ENCODE measurements around the gene IQSEC1. TPM values are rescaled to one million over a fixed set of nuclear protein-coding genes. Genes with fewer than 3 reads are reported as not detected.

Gene IQSEC1
- total RNA-seq, 2 experiments from 2014 or later = 59.5 to 64.6 TPM

GRCh38 chr3:12979151-12979946 is 93.9 kb downstream of the IQSEC1 start:
- Mint-ChIP-seq H3K36me3 (peaks cover 6% of the 10 kb centered on the region), H3K27ac (no peak overlapping the region), H3K4me3 (no peak overlapping the region), H3K4me1 (peaks cover 29% of the 10 kb centered on the region), H3K9me3 (no peaks in the 10 kb centered on the region), H3K27me3 (no peaks in the 10 kb centered on the region)
- DNase-seq = no peak
- no peak for ATAC-seq (ENCODE audit: low read depth)
- POLR2A ChIA-PET = interaction anchor here (0.6 kb wide), 1 partner anchor 90 kb away, joined by 4 read pairs; no protein-coding TSS in a partner anchor

GRCh38 chr3:12978682-12979081 is 94.5 kb downstream of the IQSEC1 start:
- no peak for ATAC-seq (ENCODE audit: low read depth)
- no peaks in the 10 kb centered on the region for H3K27me3 Mint-ChIP-seq
- H3K4me3 Mint-ChIP-seq = no peak overlapping the region
- DNase-seq = no peak
- POLR2A ChIA-PET = no interaction called here
- peaks cover 6% of the 10 kb centered on the region for H3K36me3 Mint-ChIP-seq
- no peak overlapping the region for H3K27ac Mint-ChIP-seq
- H3K9me3 Mint-ChIP-seq = no peaks in the 10 kb centered on the region
- peaks cover 30% of the 10 kb centered on the region for H3K4me1 Mint-ChIP-seq

- Mint-ChIP-seq H3K27me3 (no peaks in the 10 kb centered on the region), H3K27ac (no peak overlapping the region), H3K4me1 (peaks cover 19% of the 10 kb centered on the region), H3K4me3 (no peak overlapping the region), H3K9me3 (no peaks in the 10 kb centered on the region), H3K36me3 (peaks cover 6% of the 10 kb centered on the region)
- ATAC-seq (ENCODE audit: low read depth) = no peak
- DNase-seq = no peak
- POLR2A ChIA-PET = no interaction called here
These were observed 96.0 kb downstream of the IQSEC1 start for GRCh38 chr3:12977117-12977808.

DNA sequence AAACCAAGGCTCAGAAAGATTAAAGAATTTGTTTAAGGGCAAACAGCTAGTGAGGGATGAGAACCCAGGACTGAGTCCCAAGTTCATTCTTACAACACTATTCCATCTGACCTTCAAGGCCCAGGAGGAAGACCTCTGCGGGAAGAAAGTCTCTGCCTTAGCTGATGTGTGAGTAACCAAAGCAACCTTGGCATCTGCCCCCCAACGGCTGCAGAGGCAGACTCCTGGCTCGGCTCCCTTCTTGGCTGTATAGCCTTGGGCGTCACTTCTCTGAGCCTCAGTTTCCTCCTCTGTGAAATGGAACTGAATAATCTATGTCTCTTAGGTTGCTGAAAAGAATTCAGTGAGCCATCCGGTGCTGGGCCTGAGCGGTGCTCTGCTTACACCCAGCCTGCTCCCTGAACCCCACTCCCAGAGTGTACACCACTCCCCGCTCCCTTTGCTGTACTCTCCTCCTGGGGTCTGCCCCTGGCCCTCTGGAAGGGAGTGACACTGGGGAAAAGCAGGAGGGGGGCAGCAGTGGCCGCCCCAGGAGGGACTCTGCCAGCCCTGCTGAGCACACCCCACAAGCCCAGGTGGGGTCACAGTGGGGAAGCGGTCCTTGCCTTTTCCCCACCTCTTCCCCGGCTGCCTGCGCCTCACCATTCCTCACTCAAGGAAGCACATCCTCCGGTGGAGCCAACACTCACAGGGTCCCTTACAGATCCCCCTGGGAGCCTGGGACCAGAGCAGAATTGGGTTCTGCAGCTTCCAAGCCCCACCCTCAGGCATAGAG is 97.3 kb downstream of the IQSEC1 start:
- Mint-ChIP-seq H3K9me3 (no peaks in the 10 kb centered on the region), H3K36me3 (peaks cover 6% of the 10 kb centered on the region), H3K27me3 (no peaks in the 10 kb centered on the region), H3K27ac (no peak overlapping the region), H3K4me1 (peaks cover 10% of the 10 kb centered on the region), H3K4me3 (no peak overlapping the region)
- DNase-seq = no peak
- no peak for ATAC-seq (ENCODE audit: low read depth)
- POLR2A ChIA-PET = no interaction called here

GRCh38 chr3:12974819-12975218 is 98.4 kb downstream of the IQSEC1 start:
- ATAC-seq (ENCODE audit: low read depth) (no peak), DNase-seq (no peak)
- POLR2A ChIA-PET = no interaction called here
- H3K4me1 Mint-ChIP-seq = peaks cover 10% of the 10 kb centered on the region
- H3K9me3 Mint-ChIP-seq = no peaks in the 10 kb centered on the region
- no peaks in the 10 kb centered on the region for H3K27me3 Mint-ChIP-seq
- H3K4me3 Mint-ChIP-seq = no peak overlapping the region
- H3K27ac Mint-ChIP-seq = peak overlapping the region; percentile 34
- peaks cover 3% of the 10 kb centered on the region for H3K36me3 Mint-ChIP-seq

DNA sequence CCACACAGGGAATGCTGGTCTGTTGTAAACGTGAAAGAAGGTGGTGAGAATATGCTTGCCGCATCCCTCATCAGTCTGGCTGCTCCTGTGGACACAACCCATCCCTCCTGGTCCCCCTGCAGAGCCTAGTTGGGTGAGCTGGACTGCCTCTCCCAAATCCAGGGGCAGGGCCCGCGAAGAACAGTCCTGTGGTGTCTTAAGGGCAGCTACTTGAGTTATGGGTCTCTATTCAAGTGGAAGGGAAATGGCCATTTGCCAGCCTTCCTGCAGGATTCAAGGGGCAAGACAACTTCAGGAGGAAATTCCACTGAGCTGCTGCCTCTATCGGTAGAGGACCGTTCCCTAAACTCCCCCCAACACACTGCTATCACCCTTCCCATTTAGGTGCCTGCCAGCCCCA is 98.9 kb downstream of the IQSEC1 start:
- Mint-ChIP-seq H3K27ac (peak overlapping the region; percentile 34), H3K9me3 (no peaks in the 10 kb centered on the region), H3K4me3 (no peak overlapping the region), H3K4me1 (peaks cover 10% of the 10 kb centered on the region), H3K36me3 (peaks cover 3% of the 10 kb centered on the region), H3K27me3 (no peaks in the 10 kb centered on the region)
- ATAC-seq (ENCODE audit: low read depth) = no peak
- no peak for DNase-seq
- POLR2A ChIA-PET = no interaction called here

DNA sequence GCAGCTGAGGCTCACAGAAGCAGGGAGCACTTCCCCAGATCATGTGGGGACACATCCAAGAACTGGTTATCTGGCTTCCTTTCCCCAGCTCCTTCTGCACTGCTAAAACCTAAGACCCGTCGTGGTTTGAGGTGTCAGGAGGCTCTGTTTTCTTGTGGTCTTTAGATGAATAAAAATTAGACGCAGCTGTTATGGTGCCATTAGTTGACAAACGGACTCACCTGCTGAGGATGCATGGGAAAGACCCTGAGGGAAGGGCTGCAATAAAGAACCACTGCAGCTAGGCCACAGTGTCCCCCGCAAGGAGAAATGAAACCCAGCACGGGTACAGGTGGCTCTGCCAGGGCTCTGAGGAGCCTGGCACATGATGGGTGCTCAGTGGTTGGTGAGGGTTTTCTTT is 99.4 kb downstream of the IQSEC1 start:
- peaks cover 3% of the 10 kb centered on the region for H3K36me3 Mint-ChIP-seq
- DNase-seq = no peak
- no peaks in the 10 kb centered on the region for H3K27me3 Mint-ChIP-seq
- no peak for ATAC-seq (ENCODE audit: low read depth)
- no peak overlapping the region for H3K4me3 Mint-ChIP-seq
- H3K9me3 Mint-ChIP-seq = no peaks in the 10 kb centered on the region
- H3K4me1 Mint-ChIP-seq = peaks cover 10% of the 10 kb centered on the region
- no peak overlapping the region for H3K27ac Mint-ChIP-seq
- POLR2A ChIA-PET = no interaction called here

DNA sequence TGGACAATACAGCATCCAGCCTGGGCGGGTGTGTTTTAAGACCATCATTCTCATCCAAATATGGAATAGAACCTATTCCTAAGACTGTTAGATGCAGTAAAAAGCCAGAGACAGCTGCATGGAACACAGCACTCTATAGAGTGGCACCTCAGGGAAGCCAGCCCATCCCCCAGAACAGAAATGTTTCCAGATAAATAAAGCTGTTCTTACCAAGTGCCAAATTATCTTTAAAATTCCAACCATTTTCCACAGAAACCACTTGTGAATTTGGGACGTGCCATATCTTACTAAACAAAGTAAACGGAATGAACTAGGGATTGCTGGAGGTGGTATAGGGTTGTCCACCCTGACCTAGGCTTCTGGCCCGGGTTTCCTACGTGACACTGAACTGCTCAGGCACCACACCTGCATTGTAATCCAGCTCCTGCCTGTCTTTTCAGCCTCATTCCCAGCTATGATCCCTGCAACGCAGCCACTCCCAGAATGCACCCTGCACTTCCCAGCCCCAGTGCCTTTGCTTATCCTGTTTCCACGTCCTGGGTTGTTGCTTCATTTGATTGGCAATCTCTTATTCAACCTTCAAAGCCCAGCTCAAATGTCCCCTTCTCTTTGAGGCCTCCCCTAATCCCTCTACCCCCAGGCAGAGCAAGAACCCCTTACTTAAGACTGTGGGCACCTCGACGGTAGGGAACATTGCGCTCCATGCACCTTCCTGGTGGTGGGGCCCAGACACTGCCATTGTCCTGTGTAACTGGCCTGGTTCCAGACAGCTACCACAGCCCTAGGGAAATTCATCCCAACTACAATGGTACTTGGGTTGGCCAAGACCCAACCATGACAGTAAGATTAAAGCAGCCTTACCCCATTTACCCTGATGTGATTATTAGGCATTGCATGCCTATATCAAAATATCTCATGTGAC is 100.2 kb downstream of the IQSEC1 start:
- H3K27me3 Mint-ChIP-seq = no peaks in the 10 kb centered on the region
- H3K36me3 Mint-ChIP-seq = peaks cover 5% of the 10 kb centered on the region
- H3K27ac Mint-ChIP-seq = no peak overlapping the region
- H3K4me1 Mint-ChIP-seq = peaks cover 15% of the 10 kb centered on the region
- POLR2A ChIA-PET = no interaction called here
- no peak for DNase-seq
- no peaks in the 10 kb centered on the region for H3K9me3 Mint-ChIP-seq
- ATAC-seq (ENCODE audit: low read depth) = no peak
- H3K4me3 Mint-ChIP-seq = no peak overlapping the region

DNA sequence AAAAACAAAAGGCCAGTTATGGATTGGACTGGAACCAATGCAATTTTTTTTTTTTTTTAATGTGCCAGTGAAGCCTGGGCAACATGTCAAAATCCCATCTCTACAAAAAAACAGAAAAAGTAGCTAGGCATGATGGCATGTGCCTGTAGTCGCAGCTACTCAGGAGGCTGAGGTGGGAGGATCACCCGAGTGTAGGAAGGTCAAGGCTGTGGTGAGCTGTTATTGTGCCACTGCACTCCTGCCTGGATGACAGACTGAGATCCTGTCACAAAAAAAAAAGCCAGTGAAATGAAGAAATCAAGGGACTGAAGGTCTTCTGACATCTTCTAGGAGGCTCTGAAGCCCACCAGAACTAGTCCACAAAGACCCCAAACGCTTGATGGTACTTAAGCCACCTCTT is 101.2 kb downstream of the IQSEC1 start:
- Mint-ChIP-seq H3K4me3 (no peak overlapping the region), H3K9me3 (no peaks in the 10 kb centered on the region), H3K27me3 (no peaks in the 10 kb centered on the region), H3K36me3 (peaks cover 5% of the 10 kb centered on the region), H3K27ac (no peak overlapping the region), H3K4me1 (peaks cover 18% of the 10 kb centered on the region)
- ATAC-seq (ENCODE audit: low read depth) (no peak), DNase-seq (no peak)
- POLR2A ChIA-PET = interaction anchor here (0.7 kb wide), 1 partner anchor 181 kb away, joined by 4 read pairs; no protein-coding TSS in a partner anchor

- Mint-ChIP-seq H3K4me1 (peaks cover 23% of the 10 kb centered on the region), H3K36me3 (peaks cover 2% of the 10 kb centered on the region), H3K9me3 (no peaks in the 10 kb centered on the region), H3K27ac (no peak overlapping the region), H3K27me3 (peaks cover 3% of the 10 kb centered on the region), H3K4me3 (no peak overlapping the region)
- ATAC-seq (ENCODE audit: low read depth) (no peak), DNase-seq (no peak)
- POLR2A ChIA-PET = no interaction called here
These were observed 102.5 kb downstream of the IQSEC1 start for GRCh38 chr3:12970684-12971083.

DNA sequence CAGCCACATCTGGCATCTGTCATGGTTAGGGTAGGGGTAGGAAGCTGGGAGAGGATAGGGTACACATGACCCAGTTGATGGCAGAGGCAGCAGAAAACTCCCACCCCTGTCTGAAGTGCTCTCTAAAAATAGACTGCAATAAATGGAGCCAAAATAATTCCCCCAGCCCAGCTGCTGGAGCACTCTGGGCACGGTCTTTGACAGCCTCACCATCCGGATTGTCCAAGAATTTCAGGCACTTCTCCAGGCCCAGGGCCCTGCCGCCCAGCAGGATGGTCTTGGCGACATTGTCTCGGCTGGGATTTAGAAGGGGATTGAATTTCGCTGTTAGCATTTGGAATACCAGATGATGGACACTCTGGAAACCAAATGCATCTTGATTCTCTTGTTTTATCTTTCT is 103.7 kb downstream of the IQSEC1 start:
- H3K4me1 Mint-ChIP-seq = peaks cover 21% of the 10 kb centered on the region
- no peak overlapping the region for H3K27ac Mint-ChIP-seq
- peaks cover 3% of the 10 kb centered on the region for H3K27me3 Mint-ChIP-seq
- ATAC-seq (ENCODE audit: low read depth) (no peak), DNase-seq (no peak)
- no peak overlapping the region for H3K4me3 Mint-ChIP-seq
- POLR2A ChIA-PET = no interaction called here
- H3K36me3 Mint-ChIP-seq = peaks cover 2% of the 10 kb centered on the region
- no peaks in the 10 kb centered on the region for H3K9me3 Mint-ChIP-seq

- DNase-seq (no peak), ATAC-seq (ENCODE audit: low read depth) (no peak)
- peaks cover 2% of the 10 kb centered on the region for H3K36me3 Mint-ChIP-seq
- H3K27me3 Mint-ChIP-seq = peaks cover 3% of the 10 kb centered on the region
- peaks cover 22% of the 10 kb centered on the region for H3K4me1 Mint-ChIP-seq
- no peak overlapping the region for H3K27ac Mint-ChIP-seq
- no peaks in the 10 kb centered on the region for H3K9me3 Mint-ChIP-seq
- POLR2A ChIA-PET = no interaction called here
- no peak overlapping the region for H3K4me3 Mint-ChIP-seq
These were observed 104.7 kb downstream of the IQSEC1 start for GRCh38 chr3:12968541-12968940.
